ENCODE data around the gene PANK4. TPM values are rescaled to one million over a fixed set of nuclear protein-coding genes. Genes with fewer than 3 reads are reported as not detected.

The PANK4 gene
- polyA plus RNA-seq, 4 donors, result 22.5 to 31.2 (median 26.0) TPM

DNA sequence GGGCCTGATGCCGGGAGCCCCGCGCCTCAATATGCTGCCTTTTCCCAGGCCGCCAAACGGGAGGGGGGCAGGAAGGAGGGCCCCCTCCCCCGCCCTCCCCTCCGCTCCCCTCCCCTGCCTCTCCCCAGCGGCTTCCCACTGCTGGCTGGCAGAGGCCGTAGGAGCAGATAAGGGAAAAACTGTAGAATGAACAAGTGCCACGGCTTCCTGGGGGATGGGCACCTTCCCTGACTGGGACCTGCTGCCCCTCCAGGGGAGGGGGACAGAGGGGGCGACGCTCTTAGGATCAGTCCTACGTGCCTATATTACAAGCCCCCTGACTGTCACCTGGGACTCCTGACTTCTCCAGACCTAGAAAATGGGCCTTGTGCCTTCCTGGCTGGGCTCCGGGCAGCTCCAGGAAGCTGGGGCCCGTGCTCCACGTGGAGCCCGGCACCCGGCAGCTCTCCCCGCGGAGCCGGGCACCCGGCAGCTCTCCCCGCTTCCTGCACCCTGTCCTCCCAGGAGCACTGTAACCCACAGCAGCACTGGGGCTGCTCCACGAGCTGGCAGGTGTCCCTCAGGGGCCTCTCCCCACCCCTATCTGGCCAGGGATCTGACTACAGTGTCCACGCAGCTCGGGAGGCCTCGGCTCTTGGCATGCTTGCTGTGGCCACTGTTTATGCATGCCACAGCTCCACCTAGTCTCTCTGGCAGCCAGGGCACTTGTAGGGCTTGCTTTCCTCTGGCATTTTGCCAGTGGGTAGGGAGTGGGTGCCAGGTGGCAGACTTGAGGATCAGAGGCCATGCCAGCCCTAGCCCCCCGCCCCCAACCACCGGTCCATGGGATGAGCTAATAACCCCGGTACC lies 4.3 kb upstream of the PANK4 start:
- DNase-seq (ENCODE audit: low read depth in 4 of 4, low spot score in 3 of 4), result no peak

DNA sequence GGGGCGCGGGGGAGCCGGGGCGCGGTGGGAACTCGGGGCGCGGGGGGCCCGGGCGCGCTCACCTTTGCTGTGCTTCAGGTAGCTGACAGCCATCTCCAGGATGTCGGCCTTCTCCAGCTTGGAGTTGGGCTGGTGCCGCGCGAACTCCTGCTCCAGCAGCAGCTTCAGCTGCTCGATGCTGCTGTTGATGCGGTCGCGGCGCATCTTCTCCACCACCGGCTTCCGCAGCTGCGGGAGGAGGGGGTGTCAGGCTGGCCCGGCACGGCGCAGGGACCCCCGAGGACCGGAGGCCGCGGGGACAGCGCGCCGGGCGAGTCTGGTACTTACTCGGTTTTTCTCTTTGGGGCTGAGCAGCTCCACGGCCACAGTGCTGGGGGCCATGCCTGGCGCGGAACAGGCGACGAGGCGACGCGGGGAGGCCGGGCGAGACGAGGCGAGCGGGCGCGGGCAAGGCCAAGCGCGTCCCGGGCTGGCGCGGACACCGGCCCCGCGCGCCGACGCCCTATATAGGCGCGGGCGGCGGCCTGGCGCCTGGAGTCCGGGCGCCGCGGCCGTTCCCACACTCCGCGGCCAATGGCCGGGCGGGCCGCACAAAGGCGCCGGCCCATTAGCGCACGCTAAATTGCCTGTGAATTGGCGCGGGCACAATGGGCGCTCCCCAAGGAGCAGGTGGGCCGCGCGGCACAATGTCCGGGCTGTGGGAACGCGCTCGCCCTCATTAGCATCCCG lies 3.6 kb upstream of the PANK4 start, which contains the start of gene HES5:
HES5 (minus strand) TSS at position 480 of the 729 bp plus-strand sequence; CDS start at position 381, 99 bp downstream.
- DNase-seq (ENCODE audit: low read depth in 4 of 4, low spot score in 3 of 4), result no peak

DNA sequence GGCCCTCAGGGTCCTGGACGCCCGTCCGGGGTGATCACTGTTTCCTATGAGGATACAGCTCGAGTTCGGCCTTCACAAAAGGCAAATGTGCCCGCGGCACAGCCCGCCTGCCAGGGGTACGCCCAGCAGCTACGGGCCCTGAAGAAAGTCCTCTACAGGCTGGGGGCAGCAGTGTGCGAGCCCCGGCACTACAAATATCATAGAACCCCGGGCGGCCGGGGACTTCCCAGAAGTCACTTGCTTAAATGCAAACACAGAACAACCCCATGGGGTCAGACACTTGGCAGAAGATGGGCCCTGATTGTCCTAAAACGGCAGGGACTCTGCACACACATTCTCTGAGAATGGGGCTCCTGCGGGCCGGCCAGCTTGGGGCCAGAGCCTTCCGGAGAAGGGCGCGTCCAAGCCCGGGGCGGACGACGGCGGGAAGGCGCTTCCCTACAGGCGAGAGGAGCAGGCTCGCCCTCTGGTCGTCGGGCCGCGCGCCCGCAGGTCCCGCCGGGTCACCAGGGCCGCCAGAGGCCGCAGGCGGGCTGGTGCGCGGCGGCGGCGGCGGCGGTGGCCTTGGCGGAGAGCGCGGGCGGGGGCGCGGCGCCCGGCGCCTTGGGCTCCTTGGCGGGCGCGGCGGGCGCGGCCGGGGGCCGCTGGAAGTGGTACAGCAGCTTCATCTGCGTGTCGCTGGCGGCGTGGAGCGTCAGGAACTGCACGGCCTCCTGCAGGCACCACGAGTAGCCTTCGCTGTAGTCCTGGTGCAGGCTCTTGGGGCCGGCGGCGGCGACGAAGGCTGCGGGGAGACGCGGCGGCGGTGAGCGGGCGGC lies 2.8 kb upstream of the PANK4 start:
- no peak for DNase-seq (ENCODE audit: low read depth in 4 of 4, low spot score in 3 of 4)

DNA sequence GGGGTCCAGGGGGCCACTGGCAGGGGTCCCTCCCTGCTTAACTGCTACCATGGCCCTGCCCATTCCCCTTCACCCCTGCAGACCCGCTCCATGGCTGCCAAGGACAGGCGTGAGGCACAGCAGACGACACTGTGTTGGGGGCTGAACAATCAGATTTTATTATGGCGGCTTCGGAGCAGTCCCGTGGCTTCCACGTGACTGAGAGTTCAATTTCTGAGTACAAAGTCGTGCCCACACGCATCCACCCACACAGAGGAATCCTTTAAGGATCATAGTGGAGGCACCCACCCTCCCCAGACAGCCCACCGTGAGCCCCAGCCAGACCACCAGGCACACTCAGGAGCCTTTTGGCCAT lies 2.2 kb upstream of the PANK4 start:
- no peak for DNase-seq (ENCODE audit: low read depth in 4 of 4, low spot score in 3 of 4)

DNA sequence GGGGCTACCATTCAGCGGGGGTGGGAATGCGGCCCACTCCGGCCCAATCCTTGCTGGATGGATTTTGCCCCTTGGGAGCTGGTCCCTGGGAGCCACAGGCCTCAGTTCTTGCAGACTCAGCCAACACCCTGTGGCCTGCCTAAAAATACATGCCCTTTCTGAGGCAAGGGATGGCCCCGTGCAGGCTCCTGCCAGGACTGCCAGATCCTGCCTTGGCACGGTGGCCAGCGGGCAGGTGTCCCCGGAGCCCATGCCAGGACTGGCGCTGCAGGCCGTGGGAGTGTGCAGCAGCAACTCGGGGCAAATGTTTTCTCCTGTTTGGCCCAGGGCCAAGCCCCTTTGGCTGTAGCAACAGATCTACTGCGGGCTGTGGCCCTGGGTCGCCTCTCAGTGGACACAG lies 1.6 kb upstream of the PANK4 start:
- DNase-seq (ENCODE audit: low read depth in 4 of 4, low spot score in 3 of 4), result no peak

DNA sequence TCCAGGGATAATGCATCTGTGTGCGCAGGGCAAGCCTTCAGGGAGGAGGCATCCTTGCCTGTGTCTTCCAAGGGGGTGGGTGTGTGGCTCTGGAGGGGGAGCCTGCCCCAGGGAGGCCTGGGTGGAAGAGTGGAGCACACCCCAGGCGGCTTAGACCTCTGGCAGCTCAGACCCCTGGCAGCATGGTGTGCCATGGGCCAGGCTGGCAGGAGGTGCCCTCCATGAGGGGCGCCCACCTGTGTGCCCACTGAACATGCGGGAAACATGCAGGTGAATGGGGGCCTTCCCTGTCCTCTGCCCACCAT lies 1.1 kb upstream of the PANK4 start:
- no peak for DNase-seq (ENCODE audit: low read depth in 4 of 4, low spot score in 3 of 4)

DNA sequence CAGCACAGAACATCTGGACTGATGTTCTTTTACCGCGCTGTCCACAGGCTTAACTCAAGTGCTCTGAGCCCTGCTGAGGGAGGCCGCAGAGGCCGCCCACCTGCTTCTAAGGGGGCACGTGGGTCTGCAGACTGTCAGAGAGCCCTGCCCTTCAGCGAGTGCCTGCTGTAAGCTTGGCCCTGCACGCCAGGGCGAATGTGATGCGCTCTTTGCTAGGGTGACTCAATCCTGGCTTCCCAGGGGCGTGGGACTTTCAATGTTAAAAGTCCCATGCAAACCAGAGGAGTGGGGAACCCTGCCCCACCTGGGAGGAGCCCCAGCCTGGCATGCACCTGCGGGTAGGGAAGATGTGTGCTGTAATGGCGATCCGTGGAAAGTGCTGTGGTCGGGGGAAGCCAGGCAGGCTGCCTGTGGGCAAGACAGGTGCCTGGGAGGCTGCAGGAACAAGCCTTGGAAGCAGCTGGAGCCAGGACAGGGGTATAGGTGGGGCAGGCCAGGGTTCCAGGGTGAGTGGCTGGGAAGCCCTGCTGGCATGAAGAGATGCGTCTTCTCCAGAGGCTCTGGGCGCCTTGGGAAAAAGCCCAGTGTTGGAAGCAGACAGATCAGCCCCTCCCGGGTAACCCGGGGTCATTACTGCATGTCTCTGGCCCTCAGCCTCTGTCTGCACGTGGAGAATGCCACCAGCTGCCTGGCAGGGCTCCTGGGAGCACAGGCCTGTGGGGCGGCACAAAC lies 594 bp upstream of the PANK4 start:
- DNase-seq (ENCODE audit: low read depth in 4 of 4, low spot score in 3 of 4), result no peak

DNA sequence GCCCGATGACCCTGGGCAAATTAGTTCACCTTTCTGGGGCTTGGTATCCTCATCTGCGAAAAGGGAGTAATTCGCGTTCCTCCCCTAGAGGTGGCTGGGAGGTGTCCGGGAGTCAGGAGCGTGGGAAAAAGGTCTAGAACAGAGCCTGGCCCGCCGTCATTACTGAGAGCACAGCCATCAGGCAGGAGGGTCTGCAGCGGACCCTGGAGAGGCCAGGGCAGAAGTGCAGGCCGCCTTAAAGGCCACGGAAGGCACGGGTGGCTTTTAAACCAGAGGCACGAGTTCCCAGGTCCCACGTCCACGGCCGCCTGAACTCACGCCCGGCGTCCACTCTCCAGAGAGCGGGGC lies 850 bp downstream of the PANK4 start:
- no peak for DNase-seq (ENCODE audit: low read depth in 4 of 4, low spot score in 3 of 4)

DNA sequence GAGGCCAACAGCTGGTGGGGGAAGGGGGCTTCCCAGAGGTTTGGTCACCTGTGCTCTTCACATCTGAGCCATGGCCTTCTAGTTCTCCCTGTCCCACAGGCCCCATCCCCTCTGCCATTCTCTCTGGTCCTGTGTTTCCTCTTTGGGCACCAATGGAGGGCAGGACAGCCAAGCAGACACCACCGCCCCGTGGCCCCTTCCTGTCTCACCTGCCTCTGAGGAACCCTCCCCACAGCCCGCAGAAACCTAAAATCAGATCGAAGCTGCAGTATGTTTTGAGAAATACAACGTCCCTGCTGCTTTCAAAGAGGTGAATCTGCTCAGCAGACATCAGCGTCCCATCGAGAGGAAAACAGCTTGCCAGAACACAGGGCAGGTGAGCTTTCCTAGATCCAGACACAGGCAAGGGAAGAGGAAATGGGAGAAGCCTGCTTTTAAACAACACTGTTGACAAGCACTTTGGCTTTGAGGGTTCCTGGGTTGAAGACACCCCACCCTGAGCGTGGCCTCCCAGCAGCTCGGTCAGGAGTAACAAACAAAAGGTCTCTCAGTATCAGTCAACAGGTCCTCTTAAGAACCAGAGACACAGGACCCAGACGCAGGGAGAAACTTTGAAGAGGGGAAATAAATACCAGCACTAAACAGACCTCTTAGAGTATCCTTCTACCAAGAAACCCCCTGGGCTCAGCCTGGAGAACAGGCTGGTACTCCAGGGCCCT lies 2.3 kb downstream of the PANK4 start:
- no peak for DNase-seq (ENCODE audit: low read depth in 4 of 4, low spot score in 3 of 4)

DNA sequence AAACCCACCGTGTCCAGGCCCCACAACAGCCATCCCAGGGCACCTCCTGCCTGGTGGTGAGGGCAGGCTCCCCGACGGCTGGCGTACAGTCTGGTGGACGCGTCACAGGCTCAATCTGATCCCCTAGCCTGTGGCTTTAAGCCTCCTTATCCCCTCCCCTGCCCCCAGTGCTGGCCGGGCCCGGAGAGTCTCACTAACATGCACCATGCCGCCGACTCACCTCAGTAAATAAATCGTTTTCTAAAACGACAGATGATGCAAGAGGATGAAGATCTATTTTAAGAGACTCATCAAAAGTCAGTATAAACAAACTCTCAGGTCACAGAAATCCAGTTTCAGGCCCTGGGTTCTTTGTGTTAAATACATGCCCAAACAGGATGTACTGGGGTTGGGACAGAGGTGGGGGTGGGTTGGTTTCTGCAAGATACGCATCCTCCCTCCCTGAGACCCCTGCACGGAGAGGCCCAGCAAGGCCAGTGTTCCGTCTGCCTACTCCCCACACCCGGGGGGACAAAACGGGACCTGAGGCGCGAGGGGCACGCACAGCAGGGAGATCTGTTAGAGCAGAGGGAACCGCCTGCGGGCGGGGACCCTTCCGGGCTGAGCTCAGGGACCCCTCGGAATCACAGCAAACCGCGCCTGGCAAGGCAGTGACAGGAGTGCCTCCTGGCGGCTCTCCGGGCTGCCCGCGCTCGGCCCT lies 3.1 kb downstream of the PANK4 start:
- no peak for DNase-seq (ENCODE audit: low read depth in 4 of 4, low spot score in 3 of 4)

DNA sequence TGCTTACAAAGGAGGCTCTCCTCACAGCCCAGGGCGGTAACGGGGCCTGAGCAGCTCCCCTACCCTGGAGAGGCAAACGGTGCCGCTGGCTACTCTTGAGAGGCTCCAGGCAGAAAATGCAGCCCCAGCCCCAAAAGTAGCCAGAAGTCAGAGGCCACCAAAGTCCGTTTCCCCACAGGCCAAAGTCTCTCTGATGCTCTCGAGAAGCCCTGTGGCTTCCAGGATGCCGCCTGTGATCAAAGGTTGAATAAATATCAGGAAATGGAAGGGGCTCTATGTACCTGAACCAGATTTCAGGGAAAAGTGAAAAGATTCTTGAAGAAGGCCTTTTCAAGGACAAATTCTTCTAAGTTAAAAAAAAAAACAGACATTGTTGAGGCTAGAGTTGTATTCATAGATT lies 4.2 kb downstream of the PANK4 start:
- no peak for DNase-seq (ENCODE audit: low read depth in 4 of 4, low spot score in 3 of 4)

DNA sequence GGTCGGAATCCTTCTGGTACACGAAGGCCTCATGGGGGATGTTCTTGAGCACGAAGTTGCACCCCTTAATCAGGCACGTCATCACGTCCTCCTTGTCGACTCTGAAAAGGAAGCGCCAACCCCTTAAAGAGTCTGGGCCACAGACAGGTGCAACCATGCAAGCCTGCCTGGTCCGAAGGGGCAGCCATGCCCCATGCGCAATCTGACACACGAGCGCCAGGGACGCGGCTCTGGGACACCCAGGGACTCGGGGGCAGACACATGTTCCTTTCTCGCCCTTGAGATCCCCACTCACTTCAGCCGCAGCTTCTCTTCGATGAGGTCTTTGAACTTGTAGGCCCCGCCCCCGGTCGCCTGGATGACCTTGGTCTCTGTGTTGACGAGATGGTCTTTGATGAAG lies 5.6 kb downstream of the PANK4 start:
- no peak for DNase-seq (ENCODE audit: low read depth in 4 of 4, low spot score in 3 of 4)

DNA sequence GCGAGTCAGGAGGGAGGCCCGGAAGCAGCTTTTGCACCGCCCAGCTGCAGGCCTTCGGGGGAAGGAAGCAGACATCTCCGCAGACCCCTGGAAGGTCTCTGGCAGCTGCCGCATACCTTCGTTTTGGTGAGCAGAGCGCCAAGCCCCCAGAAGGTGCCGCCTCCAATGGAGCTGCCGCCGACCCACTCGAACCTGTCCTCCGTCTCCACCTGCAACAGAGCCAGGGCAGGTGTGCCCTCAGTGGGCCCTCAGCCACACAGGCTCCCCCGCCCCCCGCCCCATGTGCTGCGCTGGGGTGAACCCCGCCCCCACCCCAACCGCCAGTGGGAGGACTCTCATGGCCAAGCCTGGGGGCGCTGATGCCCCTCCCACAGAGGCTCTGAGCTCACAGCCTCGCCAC lies 6.2 kb downstream of the PANK4 start:
- no peak for DNase-seq (ENCODE audit: low read depth in 4 of 4, low spot score in 3 of 4)

DNA sequence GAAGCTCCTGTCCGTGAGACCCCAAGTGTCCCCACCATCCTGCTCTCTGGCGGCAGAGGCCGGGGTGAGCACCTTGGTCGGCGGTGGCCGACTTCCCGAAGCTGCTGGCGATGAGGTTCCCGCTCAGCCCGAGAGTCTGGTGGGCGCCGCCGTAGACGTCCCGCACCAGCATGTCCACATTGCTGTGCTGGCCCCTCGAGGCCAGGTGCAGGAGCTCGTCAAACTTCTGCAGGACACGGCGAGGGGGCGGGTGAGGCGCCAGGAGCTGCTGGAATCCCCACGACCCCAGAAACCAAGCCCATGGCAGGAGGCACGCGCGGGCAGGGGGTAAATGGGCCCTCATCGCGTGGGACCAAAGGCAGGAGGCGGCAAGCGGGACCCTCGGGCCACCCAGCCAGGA lies 6.7 kb downstream of the PANK4 start:
- no peak for DNase-seq (ENCODE audit: low read depth in 4 of 4, low spot score in 3 of 4)

DNA sequence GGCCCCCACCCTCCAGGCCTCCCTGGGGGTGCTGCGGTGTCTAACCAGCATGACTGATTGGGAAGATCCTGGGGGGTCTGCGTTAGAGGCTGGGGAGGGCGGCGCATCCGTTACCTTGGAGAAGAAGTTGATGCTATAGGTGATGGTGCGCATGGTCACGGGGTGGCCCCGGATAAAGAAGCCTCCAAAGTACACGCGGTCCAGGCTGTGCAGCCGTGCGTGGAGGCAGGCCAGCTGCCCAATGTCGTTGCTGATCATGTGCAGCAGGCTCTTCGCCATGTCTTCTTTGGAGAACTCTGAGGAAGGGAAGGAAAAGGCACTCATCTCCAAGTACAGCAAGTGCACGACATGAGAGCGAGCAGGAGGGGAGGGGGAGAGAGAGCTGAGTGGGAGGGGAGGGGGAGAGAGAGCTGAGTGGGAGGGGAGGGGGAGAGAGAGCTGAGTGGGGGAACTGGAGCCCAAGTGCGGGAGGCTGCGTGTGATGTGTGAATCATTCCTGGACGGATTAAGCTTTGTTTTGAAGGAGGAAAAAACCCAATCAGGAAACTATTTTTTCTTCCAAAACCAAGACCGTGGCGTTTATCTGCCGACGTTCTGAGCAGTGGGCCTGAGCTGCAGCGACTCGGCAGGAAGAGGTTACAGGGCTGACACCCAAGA lies 7.2 kb downstream of the PANK4 start:
- DNase-seq (ENCODE audit: low read depth in 4 of 4, low spot score in 3 of 4), result no peak

DNA sequence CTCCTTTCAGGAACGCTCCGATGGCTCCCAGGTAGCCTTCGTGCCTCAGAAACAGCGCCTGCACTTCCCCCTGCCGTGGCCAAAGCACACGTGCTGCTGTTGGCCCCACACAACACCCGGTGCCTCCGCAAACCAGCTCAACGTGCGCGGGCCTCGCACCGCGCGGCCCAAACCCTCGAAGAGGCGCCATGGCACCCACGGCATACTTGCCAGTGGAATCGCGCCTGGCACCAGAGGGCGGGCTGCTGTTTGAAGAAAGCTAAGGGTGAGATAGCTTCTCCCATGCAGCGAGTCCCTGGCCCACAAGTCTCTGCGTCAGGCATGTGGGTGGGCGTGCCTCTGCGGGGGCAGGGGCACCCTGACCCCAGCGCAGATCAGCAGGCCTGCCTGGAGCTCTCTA lies 7.9 kb downstream of the PANK4 start:
- no peak for DNase-seq (ENCODE audit: low read depth in 4 of 4, low spot score in 3 of 4)

DNA sequence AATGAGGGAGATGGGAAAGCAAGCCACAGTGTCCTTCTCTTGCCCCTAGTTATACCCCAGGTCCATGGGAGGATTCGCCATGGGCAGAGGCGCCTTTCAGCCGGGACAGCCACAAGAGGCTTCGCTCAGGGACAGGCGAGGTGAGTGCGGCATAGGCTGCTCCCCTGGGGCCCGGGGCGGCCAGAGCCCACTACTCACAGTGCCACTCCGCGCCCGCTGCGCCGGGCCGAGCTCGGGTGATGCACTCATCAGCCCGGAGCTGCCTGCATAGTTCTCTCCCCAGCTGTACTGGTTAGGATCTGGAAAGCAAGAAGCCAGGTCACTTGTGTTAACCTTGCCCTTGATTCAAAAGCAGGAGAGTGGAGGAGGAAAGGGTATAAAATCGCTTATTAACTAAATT lies 8.4 kb downstream of the PANK4 start:
- no peak for DNase-seq (ENCODE audit: low read depth in 4 of 4, low spot score in 3 of 4)

DNA sequence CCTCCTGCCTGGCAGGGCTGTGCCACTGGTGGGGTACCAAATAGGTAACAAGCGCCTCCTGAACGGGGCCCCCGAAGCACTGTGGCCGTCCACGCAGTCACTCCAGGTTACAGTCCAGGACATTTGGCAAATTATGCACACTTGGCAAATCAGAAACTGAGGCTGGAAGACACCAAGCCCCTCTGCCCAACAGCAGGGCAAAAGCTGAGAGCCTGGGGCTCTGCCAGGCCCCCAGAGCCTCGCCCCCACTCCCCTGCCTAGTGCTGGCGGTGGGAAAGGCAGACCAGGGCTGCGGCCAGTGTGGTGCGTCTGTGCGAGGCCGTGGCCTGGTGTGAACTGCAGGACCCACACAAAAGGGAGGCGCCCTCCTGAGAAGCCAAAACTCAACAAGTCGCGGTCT lies 9.4 kb downstream of the PANK4 start:
- DNase-seq (ENCODE audit: low read depth in 4 of 4, low spot score in 3 of 4), result no peak

DNA sequence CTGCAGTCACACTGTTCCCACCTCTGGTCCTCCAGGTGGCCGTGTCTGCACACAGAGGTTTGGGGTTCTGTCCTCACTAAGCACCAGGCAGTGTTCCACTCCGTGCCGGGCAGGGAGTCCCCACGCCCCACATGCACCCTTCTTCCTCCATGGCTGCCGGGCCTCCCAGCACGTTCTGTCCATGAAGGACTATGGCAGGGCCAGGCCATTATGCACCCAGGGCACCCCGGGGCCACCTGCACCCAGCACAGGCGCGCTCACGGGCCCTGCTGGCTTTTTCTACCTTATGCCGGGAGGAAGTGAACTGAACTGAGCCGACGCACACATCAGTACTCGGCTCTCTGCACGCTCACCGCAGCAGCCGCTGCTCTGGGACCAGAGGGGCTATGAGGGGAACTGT lies 10.3 kb downstream of the PANK4 start:
- DNase-seq (ENCODE audit: low read depth in 4 of 4, low spot score in 3 of 4), result no peak

Data from left renal pelvis (tissue), 4 donors.